HepG2 (cell line): Measurements from ENCODE around the gene CPNE2.

Experiments
- CEBPB ChIP-seq: IDR thresholded peaks from 2 replicates; pipeline ENCODE4 v1.6.1; 2011; ENCODE audit warnings: low read depth, low read length, improper control_type of control experiment, borderline replicate concordance
- CTCF ChIP-seq: sonication (generic); formaldehyde crosslinking; IDR thresholded peaks from 2 replicates; pipeline ENCODE4 v1.5.0; 2020; ENCODE audit warnings: mild to moderate bottlenecking, missing genetic modification reagents, moderate library complexity
- DR1 ChIP-seq: sonication (generic); formaldehyde crosslinking; IDR thresholded peaks from 2 replicates; pipeline ENCODE4 v1.8.0; 2021; ENCODE audit warnings: mild to moderate bottlenecking, missing genetic modification reagents, inconsistent platforms
- FOXK2 ChIP-seq: fragments of 450-650 bp; IDR thresholded peaks from 2 replicates; pipeline ENCODE4 v1.6.1; 2016
- GABPA ChIP-seq, 2 experiments: IDR thresholded peaks; 2 replicates each; pipeline ENCODE4 v1.6.1; 2011 to 2016; ENCODE audit warnings: low read depth in 2 of 2, low read length in 1 of 2, missing biosample characterization in 1 of 2, missing genetic modification characterization in 1 of 2
- PATZ1 ChIP-seq: sonication (generic); formaldehyde crosslinking; IDR thresholded peaks from 2 replicates; pipeline ENCODE4 v1.4.0; 2020; ENCODE audit warnings: missing genetic modification reagents
- SAFB2 ChIP-seq: sonication (generic); formaldehyde crosslinking; IDR thresholded peaks from 2 replicates; pipeline ENCODE4 v1.5.1; 2020; ENCODE audit warnings: missing genetic modification reagents, low read depth, mild to moderate bottlenecking, borderline replicate concordance
- ZBTB43 ChIP-seq: sonication (generic); formaldehyde crosslinking; conservative IDR thresholded peaks from 2 replicates; pipeline ENCODE4 v1.4.0; 2020; ENCODE audit warnings: missing genetic modification reagents
- ZFY ChIP-seq: sonication (generic); formaldehyde crosslinking; IDR thresholded peaks from 2 replicates; pipeline ENCODE4 v1.4.0; 2020; ENCODE audit warnings: missing genetic modification reagents
- ZMAT3 ChIP-seq: sonication (generic); formaldehyde crosslinking; conservative IDR thresholded peaks from 2 replicates; pipeline ENCODE4 v1.7.0; 2021; ENCODE audit warnings: missing genetic modification reagents
- ZNF282 ChIP-seq: fragments of 450-650 bp; IDR thresholded peaks from 2 replicates; pipeline ENCODE4 v1.6.1; 2018; ENCODE audit not compliant: partially characterized antibody
- ZNF556 ChIP-seq: sonication (generic); formaldehyde crosslinking; IDR thresholded peaks from 2 replicates; pipeline ENCODE4 v1.4.0; 2020; ENCODE audit warnings: mild to moderate bottlenecking, missing genetic modification reagents, borderline replicate concordance
- ZNF777 ChIP-seq: sonication (generic); formaldehyde crosslinking; IDR thresholded peaks from 2 replicates; pipeline ENCODE4 v1.4.0; 2020; ENCODE audit warnings: missing genetic modification reagents
- ZSCAN29 ChIP-seq: sonication (generic); formaldehyde crosslinking; conservative IDR thresholded peaks from 2 replicates; pipeline ENCODE4 v1.4.0; 2020; ENCODE audit warnings: mild to moderate bottlenecking, missing genetic modification reagents

GRCh38 chr16:57087003-57087402, 5.4 kb upstream of the CPNE2 start:
- no peak for TF ChIP-seq CEBPB
- no peak for TF ChIP-seq SAFB2
- no peak for TF ChIP-seq ZNF777 (CRISPR knock-in tag)
- TF ChIP-seq ZNF556 = no peak
- TF ChIP-seq ZFY (CRISPR knock-in tag) = no peak
- TF ChIP-seq ZBTB43 (CRISPR knock-in tag) = no peak
- no peak for TF ChIP-seq GABPA (IDR thresholded peaks at IDR 0.05; ENCODE audit: low read depth, low read length)
- TF ChIP-seq GABPA (CRISPR knock-in tag; IDR thresholded peaks at IDR 0.05; ENCODE audit: low read depth) = no peak
- TF ChIP-seq PATZ1 = no peak
- no peak for TF ChIP-seq ZNF282
- no peak for TF ChIP-seq ZMAT3
- TF ChIP-seq CTCF (CRISPR knock-in tag) = no peak
- no peak for TF ChIP-seq ZSCAN29 (CRISPR knock-in tag)
- TF ChIP-seq DR1 (CRISPR knock-in tag) = no peak
- TF ChIP-seq FOXK2 = no peak
